GM19025 (cell line): ENCODE measurements around the gene CBY2.

ENCODE experiments used
- ATAC-seq: cut with Tn5 transposase; IDR thresholded peaks from one replicate; pipeline ENCODE4 v1.9.1; 2021; ENCODE audit warnings: mild to moderate bottlenecking, low read depth, moderate library complexity; ENCODE audit not compliant: unreplicated experiment

CBY2 gene

GRCh38 chr13:45700971-45701900 is 884 bp upstream of the CBY2 start:
- peak; percentile 56 for ATAC-seq

- no peak for ATAC-seq
Observed at GRCh38 chr13:45702869-45703391, 810 bp downstream of the CBY2 start.

DNA sequence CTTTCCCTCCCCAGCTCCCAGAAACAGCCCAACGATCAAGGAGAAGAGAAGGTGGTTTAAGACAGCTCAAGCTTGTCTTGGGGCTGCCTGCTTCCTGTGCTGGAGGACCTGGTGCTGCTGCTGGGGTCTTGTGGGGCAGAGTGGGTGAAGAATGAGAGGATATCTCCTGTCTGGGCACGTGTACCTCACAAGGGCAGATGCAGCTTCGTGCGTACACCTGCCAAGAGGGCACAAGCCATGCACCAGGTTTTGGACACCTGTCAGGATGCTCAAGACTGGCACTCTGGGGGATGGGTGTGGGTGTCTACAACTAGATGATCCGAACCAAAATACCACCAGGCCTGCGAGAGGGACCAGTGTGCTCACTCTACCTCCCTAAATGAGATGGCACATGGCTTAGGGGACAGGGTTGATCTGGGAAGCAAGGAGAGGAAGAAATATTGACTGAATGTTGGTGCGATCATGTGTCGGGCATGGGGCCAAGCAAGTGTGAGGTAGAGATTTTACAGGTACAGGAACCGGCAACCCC is 2.2 kb downstream of the CBY2 start:
- ATAC-seq: no peak

- ATAC-seq: no peak
Observed at GRCh38 chr13:45704854-45705695, 3.0 kb downstream of the CBY2 start.

GRCh38 chr13:45705918-45706317 is 3.8 kb downstream of the CBY2 start:
- ATAC-seq: peak; percentile 47

GRCh38 chr13:45707516-45708100 is 5.5 kb downstream of the CBY2 start:
- ATAC-seq: no peak

GRCh38 chr13:45711951-45712350 is 9.8 kb downstream of the CBY2 start:
- no peak for ATAC-seq

- ATAC-seq: no peak
Observed at GRCh38 chr13:45713106-45713690, 11.1 kb downstream of the CBY2 start.

GRCh38 chr13:45713721-45714120 is 11.6 kb downstream of the CBY2 start:
- ATAC-seq: no peak

- no peak for ATAC-seq
Observed at GRCh38 chr13:45714170-45714569, 12.1 kb downstream of the CBY2 start.

GRCh38 chr13:45715351-45715750 is 13.2 kb downstream of the CBY2 start:
- no peak for ATAC-seq

GRCh38 chr13:45717349-45717748 is 15.2 kb downstream of the CBY2 start:
- no peak for ATAC-seq

- no peak for ATAC-seq
Observed at GRCh38 chr13:45718063-45718462, 15.9 kb downstream of the CBY2 start.

DNA sequence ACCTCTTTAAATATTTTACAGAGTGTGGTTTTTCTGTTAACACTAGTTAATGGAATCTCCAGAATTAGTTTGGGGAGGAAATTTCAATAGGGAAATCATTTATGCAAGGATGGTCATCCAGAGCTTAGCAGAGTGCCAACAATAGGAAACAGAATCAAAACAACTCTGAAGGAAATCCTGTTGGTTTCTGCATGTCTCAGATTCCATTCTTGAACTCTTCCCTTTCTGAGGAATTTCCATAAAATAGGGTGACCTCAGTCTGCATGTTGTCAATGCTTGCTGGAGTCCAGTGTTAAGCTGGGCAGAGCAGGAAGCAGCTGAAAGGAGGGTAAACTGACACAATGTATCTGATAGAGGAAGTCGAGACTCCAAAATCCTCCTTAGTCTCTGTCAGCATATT is 16.9 kb downstream of the CBY2 start:
- no peak for ATAC-seq

DNA sequence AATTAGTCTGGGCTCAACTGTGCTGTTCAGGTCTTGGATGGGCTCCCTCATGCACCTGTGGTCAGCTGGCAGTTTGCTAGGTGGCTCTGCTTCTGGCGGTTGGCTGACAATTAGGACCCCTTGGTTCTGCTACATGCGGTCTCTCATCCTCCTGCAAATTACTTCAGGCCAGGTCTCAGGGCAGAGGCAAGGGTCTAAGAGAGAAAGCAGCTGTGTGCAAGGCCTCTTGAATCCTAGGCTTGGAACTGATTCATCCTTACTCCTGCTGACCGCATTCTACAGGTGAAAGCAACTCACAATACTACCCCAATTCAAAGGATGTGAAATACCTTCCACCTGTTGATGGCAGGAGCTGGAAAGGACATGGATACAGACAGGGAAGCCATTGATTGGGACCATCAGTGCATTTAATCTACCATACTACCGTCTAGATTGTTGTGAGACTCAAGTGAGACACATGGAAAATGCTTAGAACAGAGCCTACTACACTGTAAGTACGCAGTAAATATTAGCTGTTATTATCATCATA is 19.1 kb downstream of the CBY2 start:
- ATAC-seq: no peak

GRCh38 chr13:45723798-45724197 is 21.7 kb downstream of the CBY2 start:
- ATAC-seq: no peak

GRCh38 chr13:45728759-45729158 is 26.6 kb downstream of the CBY2 start:
- no peak for ATAC-seq

DNA sequence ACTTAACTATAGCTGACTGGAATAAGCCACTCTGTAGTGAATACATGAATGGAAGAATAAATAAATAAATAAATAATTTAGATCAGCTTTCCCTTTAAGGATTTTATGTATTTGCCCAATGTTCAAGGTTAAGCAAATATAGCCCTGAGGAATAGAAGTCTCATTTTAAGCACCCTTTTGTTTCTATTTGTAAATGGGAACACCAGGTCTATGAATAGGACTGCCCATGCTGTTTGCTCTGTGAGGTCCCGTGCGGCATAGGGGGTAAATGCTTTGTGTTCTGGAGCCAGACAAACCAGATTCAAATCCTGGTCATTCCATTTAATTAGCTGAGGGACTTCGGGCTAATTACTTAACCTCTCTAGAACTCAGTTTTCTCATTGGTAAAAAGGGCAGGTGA is 29.3 kb downstream of the CBY2 start:
- ATAC-seq: no peak

DNA sequence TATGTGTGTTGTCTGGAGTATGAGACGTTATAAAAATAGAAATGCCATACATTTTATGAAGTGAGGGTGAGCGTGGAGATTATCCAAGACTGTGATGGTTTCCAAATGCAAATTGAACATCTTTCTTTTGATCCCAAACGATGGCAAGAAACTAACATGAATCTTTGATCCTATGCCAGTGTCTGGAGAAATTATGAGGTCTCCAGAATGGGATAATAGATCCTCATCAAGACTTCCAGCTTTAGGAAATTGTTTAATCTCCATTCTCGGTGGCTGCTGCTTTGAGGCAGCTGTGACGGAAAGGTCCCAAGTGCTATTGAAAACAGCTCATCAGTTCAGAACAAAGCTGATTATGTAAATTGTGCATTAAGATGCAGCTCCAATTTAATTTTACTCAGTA is 30.8 kb downstream of the CBY2 start:
- ATAC-seq: no peak

DNA sequence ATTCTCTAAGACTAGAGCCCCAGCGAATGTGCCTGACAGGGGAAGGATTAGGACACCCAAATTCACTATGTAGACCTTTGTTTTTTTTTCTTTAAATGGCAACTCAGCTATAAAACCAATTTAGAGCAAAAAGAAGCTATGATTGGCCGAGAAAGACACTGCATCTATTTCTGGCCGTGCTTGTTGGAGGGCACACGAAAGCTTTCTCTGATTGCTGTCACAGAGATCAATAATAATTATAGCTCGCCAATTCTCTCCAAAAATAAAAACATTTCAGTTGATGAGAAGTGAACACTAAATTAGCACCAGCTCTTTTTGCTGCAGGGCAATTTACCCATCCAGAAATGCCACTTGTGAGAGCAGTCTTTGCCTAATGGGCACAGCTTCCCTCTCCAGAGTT is 31.2 kb downstream of the CBY2 start:
- ATAC-seq: no peak
